Adrenal gland (tissue), 5 donors: Measurements from ENCODE around the gene KHDC4.

ENCODE experiments used
- CTCF ChIP-seq, 6 experiments: fragments of 450-650 bp in 4 of 6; fragments of 200-600 bp in 2 of 6; sonication (generic) in 1 of 6; IDR thresholded peaks; 1 replicate in 5 of 6; 2 replicates in 1 of 6; pipeline versions ENCODE4 v1.5.1 to v1.8.0; 2016 to 2021; ENCODE audit warnings: antibody characterized with exemption in 6 of 6, mild to moderate bottlenecking in 2 of 6, moderate library complexity in 1 of 6
- POLR2A ChIP-seq, 2 donors: fragments of 450-650 bp; IDR thresholded peaks; one replicate each; pipeline ENCODE4 v1.6.1; 2017; ENCODE audit warnings: antibody characterized with exemption in 2 of 2, mild to moderate bottlenecking in 2 of 2, moderate library complexity in 1 of 2
- donor health status: DM: no; HTN: no; CAD: no.

GRCh38 chr1:155951753-155952504 lies 17.7 kb upstream of the KHDC4 start:
- TF ChIP-seq CTCF (IDR thresholded peaks at IDR 0.05) = no peak
- no peak for TF ChIP-seq POLR2A (IDR thresholded peaks at IDR 0.05)
